ENCODE data around the gene MICA.

DNA sequence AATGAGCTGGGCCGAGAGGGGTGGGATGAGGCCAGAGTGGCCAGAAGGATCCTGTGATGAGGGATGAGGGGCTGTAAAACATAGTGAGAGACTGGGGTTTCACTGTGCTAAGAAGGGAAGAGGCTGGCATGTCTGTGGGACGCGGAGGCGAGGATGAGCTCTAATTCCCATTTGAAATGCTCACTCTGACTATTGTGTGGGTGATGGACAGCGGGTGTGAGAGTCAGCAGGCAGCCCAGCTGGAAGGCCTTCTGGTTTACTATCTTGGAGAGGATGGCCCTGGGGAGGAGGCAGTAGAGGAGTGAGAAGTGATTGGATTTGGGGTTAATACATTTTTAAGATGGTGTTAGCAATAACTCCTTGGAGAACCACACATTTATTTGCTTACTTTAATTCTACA is 9.5 kb upstream of the MICA start:
- TF ChIP-seq, protein P1, sequence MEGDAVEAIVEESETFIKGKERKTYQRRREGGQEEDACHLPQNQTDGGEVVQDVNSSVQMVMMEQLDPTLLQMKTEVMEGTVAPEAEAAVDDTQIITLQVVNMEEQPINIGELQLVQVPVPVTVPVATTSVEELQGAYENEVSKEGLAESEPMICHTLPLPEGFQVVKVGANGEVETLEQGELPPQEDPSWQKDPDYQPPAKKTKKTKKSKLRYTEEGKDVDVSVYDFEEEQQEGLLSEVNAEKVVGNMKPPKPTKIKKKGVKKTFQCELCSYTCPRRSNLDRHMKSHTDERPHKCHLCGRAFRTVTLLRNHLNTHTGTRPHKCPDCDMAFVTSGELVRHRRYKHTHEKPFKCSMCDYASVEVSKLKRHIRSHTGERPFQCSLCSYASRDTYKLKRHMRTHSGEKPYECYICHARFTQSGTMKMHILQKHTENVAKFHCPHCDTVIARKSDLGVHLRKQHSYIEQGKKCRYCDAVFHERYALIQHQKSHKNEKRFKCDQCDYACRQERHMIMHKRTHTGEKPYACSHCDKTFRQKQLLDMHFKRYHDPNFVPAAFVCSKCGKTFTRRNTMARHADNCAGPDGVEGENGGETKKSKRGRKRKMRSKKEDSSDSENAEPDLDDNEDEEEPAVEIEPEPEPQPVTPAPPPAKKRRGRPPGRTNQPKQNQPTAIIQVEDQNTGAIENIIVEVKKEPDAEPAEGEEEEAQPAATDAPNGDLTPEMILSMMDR (IDR thresholded peaks at IDR 0.05; ENCODE audit: low read length), result no peak
- no peak for TF ChIP-seq EZH2phosphoT487 (IDR thresholded peaks at IDR 0.05; ENCODE audit: low read length)
